ACC112 (cell line): ENCODE measurements around the gene CDHR5.
"Not testable (repeated sequence)": the region's sequence is repeated elsewhere in the genome, so short reads cannot be mapped to it uniquely, and the experiment has no call there.

Experiments used
- H2AFZ ChIP-seq: fragments of 200-600 bp; sonication (generic); one replicate; pipeline ENCODE4 v1.6.0; 2017; ENCODE audit warnings: antibody characterized with exemption, low read length; ENCODE audit not compliant: unreplicated experiment
- H3K27ac ChIP-seq: fragments of 200-600 bp; sonication (generic); 2 replicates; pipeline ENCODE4 v1.5.1; 2014; ENCODE audit warnings: low read depth, mild to moderate bottlenecking, antibody characterized with exemption, low read length, moderate library complexity
- H3K27me3 ChIP-seq: fragments of 200-600 bp; sonication (generic); 2 replicates; pipeline ENCODE4 v1.6.1; 2014; ENCODE audit warnings: mild to moderate bottlenecking, antibody characterized with exemption, low read length, moderate library complexity, mixed read lengths; ENCODE audit not compliant: insufficient read depth
- H3K36me3 ChIP-seq: fragments of 200-600 bp; sonication (generic); 2 replicates; pipeline ENCODE4 v1.6.1; 2016; ENCODE audit warnings: mild to moderate bottlenecking, antibody characterized with exemption, low read length, moderate library complexity, mixed read lengths; ENCODE audit not compliant: insufficient read depth
- H3K4me1 ChIP-seq: fragments of 200-600 bp; sonication (generic); one replicate; pipeline ENCODE4 v1.6.1; 2016; ENCODE audit warnings: low read length, mixed read lengths; ENCODE audit not compliant: insufficient read depth, unreplicated experiment, control insufficient read depth
- H3K4me3 ChIP-seq: fragments of 200-600 bp; sonication (generic); 2 replicates; pipeline ENCODE4 v1.5.1; 2014; ENCODE audit warnings: mild to moderate bottlenecking, low read depth, low read length
- H3K79me2 ChIP-seq: fragments of 200-600 bp; sonication (generic); one replicate; pipeline ENCODE4 v1.6.0; 2016; ENCODE audit warnings: low read length; ENCODE audit not compliant: control insufficient read depth, unreplicated experiment, insufficient read depth

CDHR5 gene

GRCh38 chr11:657691-658126 is 33.0 kb upstream of the CDHR5 start:
- Histone ChIP-seq H3K36me3 (peaks cover 5% of the 10 kb centered on the region; the same call in 1 of the 2 replicates), H2AFZ (no peak overlapping the region), H3K4me1 (no peaks in the 10 kb centered on the region), H3K27ac (no peak overlapping the region), H3K79me2 (no peaks in the 10 kb centered on the region), H3K4me3 (no peak overlapping the region), H3K27me3 (no peaks in the 10 kb centered on the region)

GRCh38 chr11:656866-657265 is 32.1 kb upstream of the CDHR5 start:
- Histone ChIP-seq H3K4me3 (no peak overlapping the region), H3K79me2 (no peaks in the 10 kb centered on the region), H3K27ac (no peak overlapping the region), H2AFZ (no peak overlapping the region), H3K27me3 (no peaks in the 10 kb centered on the region), H3K36me3 (no peaks in the 10 kb centered on the region), H3K4me1 (no peaks in the 10 kb centered on the region)

GRCh38 chr11:656426-656825 is 31.7 kb upstream of the CDHR5 start:
- H3K4me1 ChIP-seq, result no peaks in the 10 kb centered on the region
- no peak overlapping the region for H2AFZ ChIP-seq
- no peaks in the 10 kb centered on the region for H3K79me2 ChIP-seq
- H3K27me3 ChIP-seq, result no peaks in the 10 kb centered on the region
- no peaks in the 10 kb centered on the region for H3K36me3 ChIP-seq
- H3K4me3 ChIP-seq, result no peak overlapping the region
- no peak overlapping the region for H3K27ac ChIP-seq

GRCh38 chr11:655036-655726 is 30.4 kb upstream of the CDHR5 start:
- H3K79me2 ChIP-seq, result no peaks in the 10 kb centered on the region
- no peak overlapping the region for H2AFZ ChIP-seq
- no peak overlapping the region for H3K4me3 ChIP-seq
- H3K4me1 ChIP-seq, result no peaks in the 10 kb centered on the region
- no peaks in the 10 kb centered on the region for H3K36me3 ChIP-seq
- H3K27me3 ChIP-seq, result no peaks in the 10 kb centered on the region
- H3K27ac ChIP-seq, result no peak overlapping the region

- H3K79me2 ChIP-seq, H3K27me3 ChIP-seq, H2AFZ ChIP-seq, H3K4me1 ChIP-seq, H3K27ac ChIP-seq, H3K36me3 ChIP-seq, H3K4me3 ChIP-seq: not testable (repeated sequence)
These were observed 29.7 kb upstream of the CDHR5 start for GRCh38 chr11:654444-654843.

DNA sequence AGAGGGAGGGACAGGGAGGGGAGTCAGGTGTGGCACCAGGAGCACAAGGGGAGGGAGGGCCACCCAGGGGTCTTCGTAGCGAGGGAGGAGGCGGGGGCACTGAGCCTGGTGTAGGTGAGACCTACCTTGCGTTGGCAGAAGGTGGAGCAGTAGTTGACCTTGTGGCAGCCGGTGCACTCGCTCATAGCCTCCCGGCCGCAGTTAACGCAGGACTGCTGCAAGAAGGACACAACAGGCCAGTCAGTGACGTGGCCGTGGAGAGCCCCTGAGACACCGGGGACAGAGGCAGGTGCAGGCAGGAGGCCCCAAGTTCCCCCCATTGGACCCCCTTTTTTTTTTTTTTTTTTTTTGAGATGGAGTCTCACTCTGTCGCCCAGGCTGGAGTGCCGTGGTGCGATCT is 29.1 kb upstream of the CDHR5 start:
- H3K27me3 ChIP-seq, result no peaks in the 10 kb centered on the region
- H3K27ac ChIP-seq, result no peak overlapping the region
- H3K36me3 ChIP-seq, result no peaks in the 10 kb centered on the region

DNA sequence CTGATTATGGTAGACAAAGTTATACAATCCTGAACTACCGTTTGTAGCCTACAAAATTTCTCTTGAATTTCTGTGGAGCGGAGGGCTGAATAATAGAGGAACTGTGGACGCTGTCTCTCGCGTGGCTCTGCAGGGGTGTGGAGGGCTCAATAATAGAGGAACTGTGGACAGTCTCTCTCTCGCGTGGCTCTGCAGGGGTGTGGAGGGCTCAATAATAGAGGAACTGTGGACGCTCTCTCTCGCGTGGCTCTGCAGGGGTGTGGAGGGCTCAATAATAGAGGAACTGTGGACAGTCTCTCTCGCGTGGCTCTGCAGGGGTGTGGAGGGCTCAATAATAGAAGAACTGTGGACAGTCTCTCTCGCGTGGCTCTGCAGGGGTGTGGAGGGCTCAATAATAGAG is 28.4 kb upstream of the CDHR5 start:
- H3K4me1 ChIP-seq, H2AFZ ChIP-seq, H3K4me3 ChIP-seq, H3K27ac ChIP-seq, H3K36me3 ChIP-seq, H3K27me3 ChIP-seq, H3K79me2 ChIP-seq: not testable (repeated sequence)

More for the DNA sequence above, 29.1 kb upstream of the CDHR5 start:
- Histone ChIP-seq H3K4me1 (no peaks in the 10 kb centered on the region), H3K79me2 (no peaks in the 10 kb centered on the region), H3K4me3 (no peak overlapping the region), H2AFZ (no peak overlapping the region)

GRCh38 chr11:650482-650881 is 25.7 kb upstream of the CDHR5 start:
- Histone ChIP-seq H3K27me3 (no peaks in the 10 kb centered on the region), H3K36me3 (no peaks in the 10 kb centered on the region), H3K27ac (no peak overlapping the region), H3K4me1 (no peaks in the 10 kb centered on the region), H2AFZ (no peak overlapping the region), H3K79me2 (no peaks in the 10 kb centered on the region), H3K4me3 (no peak overlapping the region)

DNA sequence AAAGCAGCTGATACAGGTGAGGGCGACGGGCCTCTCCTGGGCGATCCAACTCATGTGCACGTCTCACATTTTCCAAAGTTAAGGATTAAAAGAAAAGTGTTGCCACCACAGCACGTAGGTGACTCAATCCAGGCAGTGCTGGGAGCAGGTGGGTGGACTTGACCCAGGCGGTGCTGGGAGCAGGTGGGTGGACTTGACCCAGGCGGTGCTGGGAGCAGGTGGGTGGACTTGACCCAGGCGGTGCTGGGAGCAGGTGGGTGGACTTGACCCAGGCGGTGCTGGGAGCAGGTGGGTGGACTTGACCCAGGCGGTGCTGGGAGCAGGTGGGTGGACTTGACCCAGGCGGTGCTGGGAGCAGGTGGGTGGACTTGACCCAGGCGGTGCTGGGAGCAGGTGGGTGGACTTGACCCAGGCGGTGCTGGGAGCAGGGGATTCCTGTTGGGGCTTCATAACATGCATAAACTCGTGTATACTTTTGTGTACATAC is 23.0 kb upstream of the CDHR5 start:
- not testable (repeated sequence) for H3K4me1 ChIP-seq, H3K36me3 ChIP-seq, H3K27me3 ChIP-seq, H3K27ac ChIP-seq, H3K79me2 ChIP-seq, H2AFZ ChIP-seq, H3K4me3 ChIP-seq

GRCh38 chr11:646214-646613 is 21.5 kb upstream of the CDHR5 start:
- Histone ChIP-seq H3K27me3 (no peaks in the 10 kb centered on the region), H3K36me3 (no peaks in the 10 kb centered on the region), H3K4me3 (no peak overlapping the region), H2AFZ (no peak overlapping the region), H3K27ac (no peak overlapping the region), H3K79me2 (no peaks in the 10 kb centered on the region), H3K4me1 (no peaks in the 10 kb centered on the region)

GRCh38 chr11:645536-645935 is 20.8 kb upstream of the CDHR5 start:
- Histone ChIP-seq H3K27ac (no peak overlapping the region), H3K4me3 (no peak overlapping the region), H3K36me3 (no peaks in the 10 kb centered on the region), H3K79me2 (no peaks in the 10 kb centered on the region), H3K27me3 (no peaks in the 10 kb centered on the region), H3K4me1 (peaks cover 6% of the 10 kb centered on the region), H2AFZ (no peak overlapping the region)
